NCI-H128 (cell line): ENCODE results near the gene TARBP1.

Experiments
- DNase-seq: peaks from one replicate; lab custom pipeline; 2025; ENCODE audit not compliant: unreplicated experiment; lab: John Stamatoyannopoulos, UW

Gene TARBP1

GRCh38 chr1:234355782-234356510, 123.0 kb downstream of the TARBP1 start:
- DNase-seq, result no peak

- no peak for DNase-seq
Observed at GRCh38 chr1:234348964-234349363, 130.0 kb downstream of the TARBP1 start.

- no peak for DNase-seq
Observed at GRCh38 chr1:234345237-234345636, 133.7 kb downstream of the TARBP1 start.

- DNase-seq, result no peak
Observed at GRCh38 chr1:234342774-234343173, 136.2 kb downstream of the TARBP1 start.
